HG03139 (cell line): Measurements from ENCODE around the gene RPS25.
"Not testable (repeated sequence)": the region's sequence is repeated elsewhere in the genome, so short reads cannot be mapped to it uniquely, and the experiment has no call there.

Experiments
- ATAC-seq: cut with Tn5 transposase; IDR thresholded peaks from one replicate; pipeline ENCODE4 v1.9.1; 2021; ENCODE audit not compliant: unreplicated experiment

The RPS25 gene

DNA sequence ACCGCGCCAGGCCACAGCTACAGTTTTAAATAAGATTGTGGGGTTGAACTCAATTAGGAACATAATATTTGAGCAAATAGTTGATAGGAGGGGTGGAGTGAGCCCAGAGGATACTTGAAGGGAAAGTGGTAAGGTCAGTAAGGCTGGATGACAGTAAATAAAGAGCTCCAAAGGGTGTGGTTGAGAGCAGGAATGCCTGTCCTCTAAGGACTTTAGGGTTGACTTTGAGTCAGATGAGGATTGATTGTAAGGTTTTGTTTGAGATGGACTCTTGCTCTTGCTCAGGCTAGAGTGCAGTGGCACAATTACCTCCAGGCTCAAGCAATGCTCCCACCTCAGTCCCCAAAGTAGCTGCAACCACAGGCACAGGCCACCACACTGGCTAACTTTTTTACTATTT, 44.2 kb downstream of the RPS25 start:
- ATAC-seq, result no peak

DNA sequence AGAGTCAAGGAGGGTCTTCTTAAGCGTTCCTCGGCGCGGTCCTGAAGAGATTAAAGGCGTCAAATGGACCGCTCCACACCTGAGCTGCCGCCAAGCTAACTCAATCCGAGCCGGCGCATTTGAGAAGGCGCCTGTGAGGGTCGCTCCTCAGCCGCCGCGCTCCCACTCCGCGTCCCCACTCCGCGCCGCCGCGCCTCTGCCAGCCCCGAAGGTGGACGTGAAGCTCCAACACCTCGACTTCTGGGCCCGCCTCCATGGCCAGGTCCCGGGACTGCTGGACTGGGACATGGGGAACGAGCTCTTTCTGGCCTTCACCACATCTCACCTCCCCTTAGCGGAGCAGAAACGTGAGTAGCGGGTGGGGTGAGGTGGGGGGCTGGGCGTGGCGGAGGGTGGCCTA, 46.5 kb downstream of the RPS25 start, which contains the start of gene FOXR1:
TSS of gene FOXR1 (plus strand) at position 116 of the 400 bp plus-strand sequence. CDS start at position 287, 171 bp downstream.
- no peak for ATAC-seq

DNA sequence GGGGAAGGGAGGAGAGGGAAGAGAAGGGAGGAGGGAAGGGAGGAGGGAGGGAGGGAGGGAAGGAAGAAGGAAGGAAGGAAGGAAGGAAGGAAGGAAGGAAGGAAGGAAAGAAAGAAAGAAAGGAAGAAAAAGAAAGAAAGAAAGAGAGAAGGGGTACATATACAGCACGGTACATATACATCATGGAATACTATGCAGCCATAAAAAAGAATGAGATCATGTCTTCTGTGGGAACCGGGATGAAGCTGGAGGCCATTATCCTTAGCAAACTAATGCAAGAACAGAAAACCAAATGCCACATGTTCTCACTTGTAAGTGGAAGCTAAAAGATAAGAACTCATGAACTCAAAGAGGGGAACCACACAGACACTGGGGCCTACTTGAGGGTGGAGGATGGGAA, 48.6 kb downstream of the RPS25 start:
- ATAC-seq, result not testable (repeated sequence)
